ENCODE data around the gene PURB. TPM values are rescaled to one million over a fixed set of nuclear protein-coding genes. Genes with fewer than 3 reads are reported as not detected.

Gene PURB
- total RNA-seq, 1 donor from 2014 or later = 13.1 TPM

DNA sequence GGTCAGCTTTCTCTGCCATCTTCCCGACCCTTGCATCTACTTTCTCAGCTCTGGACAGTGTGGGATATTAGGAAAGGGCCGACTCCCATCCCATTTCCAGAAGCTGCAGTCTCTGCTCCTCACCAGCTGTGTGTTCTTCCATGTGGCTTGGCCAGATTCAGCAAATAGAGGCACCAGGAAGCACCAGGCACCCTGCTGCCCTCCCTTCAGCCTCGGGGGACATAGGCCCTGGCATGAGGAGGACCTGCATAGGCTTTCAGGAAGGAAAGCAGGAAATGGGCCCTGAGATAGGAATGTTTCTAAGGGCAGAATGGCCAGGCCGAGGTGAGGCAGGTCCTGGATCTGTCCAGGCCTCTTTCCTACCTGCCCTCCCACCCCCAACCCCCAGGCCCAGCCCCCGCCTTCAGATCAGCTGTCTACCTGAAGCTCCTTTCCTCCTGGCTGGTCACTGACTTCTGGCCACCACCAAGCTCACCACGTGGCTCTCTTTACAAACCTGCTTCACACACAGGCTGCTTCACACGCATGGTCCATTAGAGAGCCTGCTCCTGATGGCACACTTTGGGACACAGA, 27.5 kb upstream of the PURB start:
- Histone ChIP-seq H3K27ac (replicated peaks) (no peak overlapping the region), H3K36me3 (no peaks in the 10 kb centered on the region), H3K27me3 (ENCODE audit: low read depth) (no peaks in the 10 kb centered on the region), H3K9me3 (replicated peaks) (no peaks in the 10 kb centered on the region), H3K4me3 (no peak overlapping the region), H3K4me1 (no peaks in the 10 kb centered on the region)
- intact Hi-C loops (cut with micrococcal nuclease) = no loop called here
- TF ChIP-seq CTCF (IDR thresholded peaks at IDR 0.05; ENCODE audit: borderline replicate concordance) = no peak
- DNase-seq = no peak

GRCh38 chr7:44911911-44912310, 26.6 kb upstream of the PURB start:
- no peak for TF ChIP-seq CTCF (IDR thresholded peaks at IDR 0.05; ENCODE audit: borderline replicate concordance)
- Histone ChIP-seq H3K27ac (replicated peaks) (no peak overlapping the region), H3K4me1 (no peaks in the 10 kb centered on the region), H3K9me3 (replicated peaks) (no peaks in the 10 kb centered on the region), H3K27me3 (ENCODE audit: low read depth) (no peaks in the 10 kb centered on the region), H3K4me3 (no peak overlapping the region), H3K36me3 (no peaks in the 10 kb centered on the region)
- intact Hi-C loops (cut with micrococcal nuclease) = no loop called here
- DNase-seq = peak; percentile 15

DNA sequence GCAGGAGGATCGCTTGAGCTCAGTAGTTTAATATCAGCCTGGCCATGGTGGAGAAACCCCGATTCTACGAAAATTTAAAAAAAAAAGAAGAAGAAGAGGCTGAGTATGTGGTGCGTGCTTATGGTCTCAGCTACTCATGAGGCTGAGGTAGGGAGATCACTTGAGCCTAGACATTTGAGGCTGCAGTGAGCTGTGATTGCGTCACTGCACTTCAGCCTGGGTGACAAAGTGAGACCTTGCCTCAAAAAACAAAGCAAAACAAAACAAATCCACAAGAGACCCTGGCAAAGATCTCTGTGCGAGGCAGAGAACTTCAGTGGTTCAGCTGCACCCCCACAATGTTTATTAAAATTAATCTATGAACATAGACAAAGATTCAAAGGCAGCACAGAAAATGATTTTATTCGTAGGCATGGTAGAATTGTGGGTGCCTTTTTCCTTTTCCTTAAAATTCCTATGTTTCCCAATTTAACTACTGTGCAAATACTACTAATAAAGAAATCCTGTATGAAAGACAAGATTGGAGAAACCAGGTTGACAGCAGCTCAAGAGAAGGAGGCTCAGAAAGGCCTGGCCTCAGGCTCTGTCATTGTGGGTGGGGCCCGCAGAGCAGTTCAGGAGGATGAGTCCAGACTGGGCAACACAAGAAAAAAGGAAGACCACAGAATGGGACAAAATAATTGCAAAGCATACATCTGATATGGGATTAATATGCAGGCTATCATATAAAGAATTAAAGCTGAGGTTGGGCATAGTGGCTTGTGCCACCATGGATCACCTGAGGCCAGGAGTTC, 24.5 kb upstream of the PURB start:
- intact Hi-C loops (cut with micrococcal nuclease) = no loop called here
- no peak overlapping the region for H3K27ac ChIP-seq (replicated peaks)
- no peaks in the 10 kb centered on the region for H3K9me3 ChIP-seq (replicated peaks)
- H3K36me3 ChIP-seq = no peaks in the 10 kb centered on the region
- no peak for TF ChIP-seq CTCF (IDR thresholded peaks at IDR 0.05; ENCODE audit: borderline replicate concordance)
- no peak overlapping the region for H3K4me3 ChIP-seq
- no peak for DNase-seq
- H3K27me3 ChIP-seq (ENCODE audit: low read depth) = no peaks in the 10 kb centered on the region
- no peaks in the 10 kb centered on the region for H3K4me1 ChIP-seq

DNA sequence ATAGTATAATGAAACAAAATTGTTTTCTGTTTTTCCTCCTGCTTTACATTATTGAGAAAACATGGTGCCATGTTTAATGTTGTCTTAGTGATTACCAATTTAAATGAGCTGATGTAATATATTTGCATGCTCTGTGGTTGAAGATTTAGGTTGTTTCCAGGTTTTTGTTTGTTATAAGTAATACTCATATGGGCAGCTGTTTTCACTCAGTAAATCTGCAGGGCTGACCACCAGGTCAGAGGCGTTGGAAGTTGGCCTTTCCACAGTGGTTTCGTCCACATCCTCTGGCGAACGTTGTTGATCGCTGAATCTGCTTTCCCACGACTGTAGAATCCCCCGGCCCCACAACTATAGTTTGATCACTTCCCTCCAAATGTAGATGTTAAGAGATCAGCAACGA, 21.6 kb upstream of the PURB start:
- Histone ChIP-seq H3K27me3 (ENCODE audit: low read depth) (no peaks in the 10 kb centered on the region), H3K4me1 (no peaks in the 10 kb centered on the region), H3K4me3 (no peak overlapping the region), H3K9me3 (replicated peaks) (no peaks in the 10 kb centered on the region), H3K36me3 (no peaks in the 10 kb centered on the region), H3K27ac (replicated peaks) (no peak overlapping the region)
- intact Hi-C loops (cut with micrococcal nuclease) = no loop called here
- TF ChIP-seq CTCF (IDR thresholded peaks at IDR 0.05; ENCODE audit: borderline replicate concordance) = no peak
- DNase-seq = no peak

DNA sequence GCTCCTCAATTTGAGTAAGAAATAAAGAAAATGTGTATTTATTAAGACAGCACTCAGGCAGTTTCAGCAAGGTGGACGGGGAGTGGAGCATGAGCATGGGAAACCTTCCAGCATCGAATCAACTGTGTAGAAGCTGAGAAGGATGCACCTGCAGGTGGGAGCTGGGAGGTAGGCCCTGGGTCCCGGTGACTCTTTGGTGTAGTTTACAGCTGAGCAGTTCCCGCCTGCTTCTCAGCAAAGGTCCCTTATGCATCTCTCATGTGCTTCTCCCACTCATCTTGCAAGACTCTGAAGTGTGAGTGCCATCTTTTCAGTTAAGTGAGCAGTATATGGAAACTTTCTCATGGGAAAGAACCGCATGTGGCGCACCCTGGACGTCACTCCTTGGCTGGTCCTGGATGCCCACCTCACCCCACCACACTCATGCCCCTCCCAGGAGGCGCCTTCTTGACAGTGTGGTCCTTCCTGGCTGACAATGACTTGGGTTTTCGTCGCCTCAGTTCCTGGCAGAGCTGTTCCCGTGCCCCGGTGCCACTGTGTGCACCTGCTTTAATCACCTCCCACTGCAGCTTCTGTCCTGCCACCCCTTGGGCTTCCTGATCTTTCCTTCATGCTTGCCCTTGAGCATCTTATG, 19.8 kb upstream of the PURB start:
- H3K27ac ChIP-seq (replicated peaks) = no peak overlapping the region
- H3K4me3 ChIP-seq = no peak overlapping the region
- H3K27me3 ChIP-seq (ENCODE audit: low read depth) = no peaks in the 10 kb centered on the region
- H3K36me3 ChIP-seq = no peaks in the 10 kb centered on the region
- intact Hi-C loops (cut with micrococcal nuclease) = no loop called here
- DNase-seq = no peak
- H3K9me3 ChIP-seq (replicated peaks) = no peaks in the 10 kb centered on the region
- no peaks in the 10 kb centered on the region for H3K4me1 ChIP-seq
- no peak for TF ChIP-seq CTCF (IDR thresholded peaks at IDR 0.05; ENCODE audit: borderline replicate concordance)

All from left ventricle myocardium inferior (tissue), 1 donor.